Measurements from ENCODE around the gene GEMIN2. TPM values are rescaled to one million over a fixed set of nuclear protein-coding genes. Genes with fewer than 3 reads are reported as not detected.
A peak's percentile ranks its signal among the peaks of the same experiment; 100 is the strongest.

Gene GEMIN2
- total RNA-seq, 1 experiment from 2014 or later, result 15.1 TPM

GRCh38 chr14:39177168-39177545 is 63.0 kb downstream of the GEMIN2 start:
- Histone ChIP-seq H3K4me1 (ENCODE audit: control insufficient read depth, insufficient read depth, low read length) (peaks cover 19% of the 10 kb centered on the region), H3K36me3 (ENCODE audit: control insufficient read depth, insufficient read depth, low read length) (peaks cover 57% of the 10 kb centered on the region), H3K4me3 (ENCODE audit: low read depth in 2 of 2, low read length in 2 of 2) (no peak overlapping the region), H3K27ac (ENCODE audit: low read length) (peak overlapping the region; percentile 57), H3K27me3 (ENCODE audit: control insufficient read depth, insufficient read depth, low read length) (no peaks in the 10 kb centered on the region), H3K9me3 (ENCODE audit: control insufficient read depth, insufficient read depth, low read depth, low read length) (no peaks in the 10 kb centered on the region)
- TF ChIP-seq TCF7L2 (IDR thresholded peaks at IDR 0.05; ENCODE audit: low read depth, low read length) (no peak), POLR2AphosphoS5 (IDR thresholded peaks at IDR 0.05; ENCODE audit: low read depth, low read length) (no peak), CTCF (IDR thresholded peaks at IDR 0.05) (no peak), REST (IDR thresholded peaks at IDR 0.05; ENCODE audit: insufficient read depth in 1 of 2, low read depth in 2 of 2, low read length in 1 of 2) (no peak), SIN3A (IDR thresholded peaks at IDR 0.05; ENCODE audit: borderline replicate concordance, insufficient read depth, low read depth, low read length) (no peak)
- POLR2A ChIA-PET, result no interaction called here
- no TSS peak for BruUV-seq (replicated peaks)
- in situ Hi-C loops (cut with HindIII; ENCODE audit: low pct_unique_long_range_greater_than_20kb, low sequenced_read_pairs) (no loop called here), intact Hi-C loops (cut with micrococcal nuclease; ENCODE audit: unreplicated experiment) (no loop called here)
- CTCF ChIA-PET, result no interaction called here
- DNase-seq (ENCODE audit: low read depth, low spot score) (no peak), ATAC-seq (no peak)

GRCh38 chr14:39179042-39179441 is 64.9 kb downstream of the GEMIN2 start:
- Histone ChIP-seq H3K36me3 (ENCODE audit: control insufficient read depth, insufficient read depth, low read length) (peaks cover 71% of the 10 kb centered on the region), H3K9me3 (ENCODE audit: control insufficient read depth, insufficient read depth, low read depth, low read length) (no peaks in the 10 kb centered on the region), H3K27me3 (ENCODE audit: control insufficient read depth, insufficient read depth, low read length) (no peaks in the 10 kb centered on the region), H3K4me1 (ENCODE audit: control insufficient read depth, insufficient read depth, low read length) (peaks cover 16% of the 10 kb centered on the region), H3K27ac (ENCODE audit: low read length) (no peak overlapping the region), H3K4me3 (ENCODE audit: low read depth in 2 of 2, low read length in 2 of 2) (no peak overlapping the region)
- no TSS peak for BruUV-seq (replicated peaks)
- ChIA-PET POLR2A (no interaction called here), CTCF (no interaction called here)
- in situ Hi-C loops (cut with HindIII; ENCODE audit: low pct_unique_long_range_greater_than_20kb, low sequenced_read_pairs), result no loop called here
- no peak for ATAC-seq
- no peak for DNase-seq (ENCODE audit: low read depth, low spot score)
- no peak for TF ChIP-seq SIN3A (IDR thresholded peaks at IDR 0.05; ENCODE audit: borderline replicate concordance, insufficient read depth, low read depth, low read length)
- TF ChIP-seq TCF7L2 (IDR thresholded peaks at IDR 0.05; ENCODE audit: low read depth, low read length), result no peak
- no peak for TF ChIP-seq CTCF (IDR thresholded peaks at IDR 0.05)
- TF ChIP-seq POLR2AphosphoS5 (IDR thresholded peaks at IDR 0.05; ENCODE audit: low read depth, low read length), result no peak
- no peak for TF ChIP-seq REST (IDR thresholded peaks at IDR 0.05; ENCODE audit: insufficient read depth in 1 of 2, low read depth in 2 of 2, low read length in 1 of 2)
- intact Hi-C loops (cut with micrococcal nuclease; ENCODE audit: unreplicated experiment), result no loop called here
